GM12874 (cell line): ENCODE data around the gene PODN.

ENCODE experiments used
- TF ChIP-seq, protein P1 (sequence below): IDR thresholded peaks from 2 replicates; pipeline ENCODE4 v1.5.1; 2011; ENCODE audit warnings: low read depth, mild to moderate bottlenecking, control low read depth, low read length, moderate library complexity; ENCODE audit not compliant: insufficient read depth

The PODN gene

DNA sequence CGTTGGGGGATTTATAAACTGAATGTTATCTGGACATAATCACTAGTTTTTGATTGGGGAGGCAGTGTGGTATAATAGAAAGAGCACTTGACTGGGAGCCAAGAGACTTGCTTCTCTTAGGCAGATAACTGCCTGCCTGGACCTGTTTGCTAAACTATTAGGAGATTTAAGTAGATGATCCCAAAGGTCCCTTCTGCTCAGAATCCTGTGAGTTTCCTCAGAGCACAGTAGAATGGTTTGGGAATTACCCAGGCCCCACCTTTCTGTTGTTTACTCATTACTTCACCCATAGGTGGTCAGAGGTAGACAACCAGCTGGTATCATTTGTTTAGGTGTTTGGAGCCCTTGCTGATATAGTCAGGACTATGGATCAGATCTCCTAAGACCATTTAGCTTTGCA, 10.3 kb upstream of the PODN start:
- TF ChIP-seq, protein P1, sequence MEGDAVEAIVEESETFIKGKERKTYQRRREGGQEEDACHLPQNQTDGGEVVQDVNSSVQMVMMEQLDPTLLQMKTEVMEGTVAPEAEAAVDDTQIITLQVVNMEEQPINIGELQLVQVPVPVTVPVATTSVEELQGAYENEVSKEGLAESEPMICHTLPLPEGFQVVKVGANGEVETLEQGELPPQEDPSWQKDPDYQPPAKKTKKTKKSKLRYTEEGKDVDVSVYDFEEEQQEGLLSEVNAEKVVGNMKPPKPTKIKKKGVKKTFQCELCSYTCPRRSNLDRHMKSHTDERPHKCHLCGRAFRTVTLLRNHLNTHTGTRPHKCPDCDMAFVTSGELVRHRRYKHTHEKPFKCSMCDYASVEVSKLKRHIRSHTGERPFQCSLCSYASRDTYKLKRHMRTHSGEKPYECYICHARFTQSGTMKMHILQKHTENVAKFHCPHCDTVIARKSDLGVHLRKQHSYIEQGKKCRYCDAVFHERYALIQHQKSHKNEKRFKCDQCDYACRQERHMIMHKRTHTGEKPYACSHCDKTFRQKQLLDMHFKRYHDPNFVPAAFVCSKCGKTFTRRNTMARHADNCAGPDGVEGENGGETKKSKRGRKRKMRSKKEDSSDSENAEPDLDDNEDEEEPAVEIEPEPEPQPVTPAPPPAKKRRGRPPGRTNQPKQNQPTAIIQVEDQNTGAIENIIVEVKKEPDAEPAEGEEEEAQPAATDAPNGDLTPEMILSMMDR, result no peak

DNA sequence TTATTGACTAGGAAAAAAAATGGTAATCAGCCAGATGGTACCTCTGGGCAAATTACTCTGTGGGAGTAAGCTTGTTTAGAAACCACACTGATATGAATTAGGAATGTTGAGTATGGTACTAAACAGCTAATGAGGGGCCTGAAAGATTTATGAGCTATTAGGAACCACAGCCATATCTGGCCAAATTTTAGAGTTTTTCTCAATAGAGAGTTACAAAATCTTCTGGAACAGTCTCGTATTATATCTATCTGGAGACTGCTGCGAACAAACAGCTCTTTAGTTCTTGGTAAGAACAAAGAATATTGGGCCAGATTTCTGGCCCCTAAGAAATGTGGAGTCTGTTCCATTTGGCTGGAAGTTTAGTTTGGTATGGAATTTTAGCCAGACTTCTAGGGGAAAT, 4.9 kb upstream of the PODN start:
- TF ChIP-seq, protein P1, result no peak

DNA sequence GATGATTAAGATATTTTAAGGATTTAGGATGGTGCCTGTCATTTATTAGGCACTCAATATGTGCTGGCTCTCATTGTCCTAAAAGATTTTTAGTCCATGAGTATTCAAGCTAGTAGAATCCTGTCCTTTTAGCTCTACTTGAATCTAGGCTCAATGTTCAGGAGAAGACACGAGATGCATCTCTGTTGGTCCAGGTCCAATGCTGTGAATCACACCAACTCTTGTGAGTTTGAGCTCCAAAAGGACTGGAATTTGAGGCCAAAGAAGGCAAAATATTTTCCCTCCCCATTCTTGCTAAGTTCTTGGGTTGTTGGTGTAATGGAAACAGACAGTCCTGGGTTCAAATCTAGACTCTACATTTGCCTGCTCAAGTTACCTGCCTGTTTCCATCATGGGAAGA, 1.4 kb upstream of the PODN start:
- TF ChIP-seq, protein P1, result no peak

DNA sequence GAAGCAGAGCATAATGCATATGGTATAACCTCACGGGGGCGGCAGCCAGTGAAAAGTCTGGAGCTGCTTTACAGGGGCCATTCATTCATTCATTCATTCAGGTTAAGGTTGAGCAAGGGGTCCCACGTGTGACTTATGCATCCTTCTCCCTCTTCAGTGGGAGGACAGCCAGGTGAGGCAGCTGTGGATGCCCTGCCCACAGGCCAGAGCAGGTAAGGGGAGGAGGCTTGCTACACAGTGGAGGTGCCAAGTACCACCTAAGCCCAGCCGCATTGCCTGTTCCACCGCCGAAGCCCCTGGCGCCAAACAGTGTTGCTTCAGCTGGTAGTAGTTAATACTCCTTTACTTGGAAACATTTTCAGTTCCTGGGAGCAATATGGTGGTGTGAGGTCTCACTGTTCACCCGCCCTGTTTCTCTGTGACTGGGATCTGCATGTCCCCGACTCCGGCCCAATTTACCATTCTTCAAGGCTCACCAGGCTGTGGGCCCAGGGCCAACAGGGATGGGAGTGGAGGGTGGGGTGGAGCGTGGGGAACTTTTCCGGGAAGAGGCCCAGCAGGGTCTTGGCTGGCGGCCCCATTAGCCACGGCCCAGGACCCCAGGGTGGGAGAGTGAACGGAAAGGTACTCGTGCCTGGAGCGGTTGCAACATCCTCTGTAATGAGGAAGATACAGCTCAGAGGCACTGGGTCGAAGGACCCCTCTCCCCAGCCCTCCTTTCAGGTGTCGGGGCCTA, 722 bp upstream of the PODN start:
- TF ChIP-seq, protein P1, result no peak

DNA sequence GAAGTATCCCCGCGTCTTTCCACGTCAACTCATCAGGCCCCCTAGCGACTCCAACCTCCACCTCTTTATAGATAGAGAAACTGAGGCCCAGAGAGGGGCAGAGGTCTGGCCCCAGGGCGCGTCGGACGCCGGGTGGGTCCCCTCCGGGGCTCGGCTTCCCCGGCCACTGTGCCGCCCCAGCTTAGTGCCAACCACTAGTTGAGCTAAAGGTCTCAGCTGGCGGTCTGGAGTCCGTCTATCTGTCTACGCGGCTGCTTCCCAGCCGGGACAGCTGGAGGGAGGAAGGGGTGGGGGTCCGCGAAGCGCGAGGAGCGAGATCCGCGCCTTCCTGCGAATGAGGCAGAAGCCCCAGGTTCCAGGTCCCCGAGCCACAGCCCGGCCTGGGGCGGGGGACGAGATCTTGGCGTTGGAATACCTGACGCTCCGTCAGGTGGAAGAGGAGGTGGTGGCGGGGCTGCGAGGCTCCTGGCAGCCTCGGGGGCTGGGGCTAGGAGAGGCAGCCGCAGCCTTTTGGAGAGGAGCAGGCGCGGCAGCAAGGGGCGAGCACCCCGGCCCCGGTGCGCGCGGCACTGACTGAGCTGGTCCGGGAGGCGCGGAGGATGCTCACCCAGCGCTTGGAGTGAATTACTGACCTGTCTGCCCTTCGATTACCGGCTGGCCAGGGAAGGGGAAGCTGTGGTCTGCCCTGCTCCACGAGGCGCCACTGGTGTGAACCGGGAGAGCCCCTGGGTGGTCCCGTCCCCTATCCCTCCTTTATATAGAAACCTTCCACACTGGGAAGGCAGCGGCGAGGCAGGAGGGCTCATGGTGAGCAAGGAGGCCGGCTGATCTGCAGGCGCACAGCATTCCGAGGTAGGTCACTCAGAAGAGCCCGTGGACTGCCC, 937 bp downstream of the PODN start:
- TF ChIP-seq, protein P1, result no peak

DNA sequence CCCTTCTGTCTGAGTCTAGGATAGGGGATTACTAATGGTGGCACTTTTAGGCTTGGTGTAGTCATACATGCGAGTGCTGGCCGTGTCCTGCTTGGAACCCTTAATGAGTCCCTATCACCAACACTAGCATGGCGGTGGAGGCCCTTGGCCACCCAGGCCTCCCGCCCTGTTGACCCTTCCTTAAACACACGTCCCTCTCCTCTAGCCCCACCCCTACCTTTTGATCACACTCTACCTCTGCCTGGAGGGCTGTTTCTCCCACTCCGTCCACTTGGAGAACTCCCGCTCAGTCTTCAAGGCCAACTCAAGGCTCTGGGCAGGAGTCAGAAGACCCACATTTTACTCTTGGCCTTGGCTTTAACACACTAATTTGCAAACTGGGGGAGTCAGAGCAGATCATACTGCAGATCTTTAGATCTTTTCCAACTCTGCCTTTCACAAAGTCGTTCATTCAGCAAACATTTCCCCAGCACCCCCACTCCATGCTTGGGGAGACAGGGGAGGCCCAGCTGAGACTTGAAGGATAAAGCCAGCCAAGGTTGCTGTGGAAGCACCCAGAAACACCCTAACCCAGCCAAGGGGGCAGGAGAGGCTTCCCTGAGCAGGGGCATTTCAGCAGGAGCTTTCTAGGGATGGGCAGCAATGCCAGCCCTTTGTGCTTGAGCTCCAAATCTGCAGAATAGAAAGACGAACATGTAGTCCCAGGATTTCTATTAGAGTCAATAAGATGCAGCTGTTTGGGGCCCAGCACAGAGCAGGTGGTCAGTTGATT, 1.9 kb downstream of the PODN start:
- TF ChIP-seq, protein P1, result no peak

DNA sequence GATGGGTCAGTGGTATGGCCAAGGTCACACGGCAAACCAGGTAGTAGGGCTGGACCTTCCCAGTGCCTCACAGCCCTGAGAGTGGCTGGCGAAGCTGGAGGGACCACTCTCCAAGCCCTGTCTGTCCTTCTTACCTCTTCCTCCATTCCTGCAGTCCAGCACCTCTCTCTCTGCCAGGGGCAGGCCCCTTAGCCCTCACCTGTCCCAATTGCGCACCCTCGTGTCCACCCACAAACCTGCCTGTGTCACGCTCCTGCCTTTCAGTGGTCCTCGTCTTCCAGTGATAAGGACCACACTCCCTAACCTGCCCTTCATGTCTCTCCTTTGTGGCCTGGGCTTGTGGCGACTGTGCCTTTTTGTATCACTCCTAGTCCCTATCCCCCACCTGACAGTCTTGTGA, 3.4 kb downstream of the PODN start:
- TF ChIP-seq, protein P1, result no peak
